HG02970 (cell line): ENCODE data around the gene MYO16.
"Not testable (repeated sequence)": the region's sequence is repeated elsewhere in the genome, so short reads cannot be mapped to it uniquely, and the experiment has no call there.

Experiments
- ATAC-seq: cut with Tn5 transposase; IDR thresholded peaks from one replicate; pipeline ENCODE4 v1.9.1; 2021; ENCODE audit warnings: mild to moderate bottlenecking, moderate library complexity, moderate number of reproducible peaks; ENCODE audit not compliant: unreplicated experiment, low FRiP score

Gene MYO16

GRCh38 chr13:109207622-109208021, 578.2 kb downstream of the MYO16 start:
- no peak for ATAC-seq

DNA sequence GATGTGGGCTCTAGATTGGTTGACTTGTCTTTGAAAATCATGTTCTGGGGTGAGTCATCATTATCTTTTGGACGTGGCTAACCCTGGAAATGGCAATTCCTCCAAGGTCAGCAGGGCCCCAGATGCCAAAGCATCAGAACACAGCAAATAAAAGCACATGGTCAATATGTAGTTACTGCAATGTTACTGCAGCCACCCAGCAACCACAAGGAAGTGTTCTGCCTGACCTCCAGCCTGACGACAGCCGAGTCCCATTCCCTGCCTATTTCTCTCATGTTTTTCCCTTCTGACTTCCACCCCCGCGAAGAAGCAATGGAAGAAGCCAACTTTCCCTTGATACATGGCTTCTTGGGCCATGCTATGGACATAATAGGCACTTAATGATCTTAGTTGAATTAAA, 579.1 kb downstream of the MYO16 start:
- ATAC-seq = no peak

DNA sequence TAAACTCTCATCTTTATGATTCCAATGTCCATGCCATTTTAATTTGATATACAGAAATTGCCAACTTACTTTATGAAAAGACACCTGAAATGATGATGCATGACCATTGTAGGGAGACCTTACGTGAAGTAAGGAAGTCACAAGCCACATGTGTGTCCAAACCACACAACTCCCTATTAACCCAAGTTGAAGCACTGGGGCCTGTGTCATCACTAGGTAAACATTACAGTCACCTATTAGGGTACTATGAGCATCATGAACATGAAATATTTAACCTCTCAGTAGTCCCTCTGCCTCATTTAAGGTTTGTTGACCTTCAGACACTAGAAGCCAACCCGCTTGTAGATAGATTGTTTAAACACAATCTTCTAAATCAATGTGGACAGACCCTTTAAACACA, 580.1 kb downstream of the MYO16 start:
- no peak for ATAC-seq

DNA sequence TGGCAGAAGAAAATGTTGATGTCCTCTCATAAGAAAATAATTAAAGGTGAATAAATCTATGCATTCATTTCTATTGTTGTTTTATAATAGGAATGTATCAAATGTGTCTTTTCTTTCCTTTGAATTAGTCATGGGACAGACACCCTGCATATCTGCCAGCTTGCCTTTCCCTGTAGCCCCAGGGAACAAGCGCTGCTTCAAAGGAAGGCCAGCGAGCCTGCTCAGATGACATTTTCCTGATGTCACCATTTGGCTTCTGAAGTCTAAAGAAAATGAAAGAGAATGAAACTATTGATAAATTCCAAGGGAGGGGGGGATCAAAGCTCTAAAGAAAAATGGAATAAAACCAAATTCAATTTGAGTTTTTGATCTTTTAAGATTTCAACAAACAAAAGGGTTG, 582.2 kb downstream of the MYO16 start:
- ATAC-seq = no peak

DNA sequence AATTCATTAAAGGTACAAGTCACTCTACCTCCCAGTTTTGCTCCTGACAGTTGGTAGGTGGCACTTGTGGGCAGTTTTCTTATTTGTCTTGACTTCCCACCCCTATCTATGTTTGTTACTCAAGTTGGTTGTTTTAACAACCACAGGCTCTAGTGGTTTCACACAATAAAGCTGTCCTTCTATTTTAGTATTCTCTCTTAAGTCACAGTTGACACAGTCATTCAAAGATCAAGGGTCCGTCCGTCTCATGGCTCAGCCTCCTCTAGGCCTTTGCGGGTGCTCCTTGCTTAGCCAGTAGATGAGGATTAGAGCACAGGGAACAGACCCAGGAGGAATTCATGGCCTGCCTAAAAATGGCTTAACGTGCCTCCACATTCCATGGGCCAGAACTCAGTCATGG, 583.2 kb downstream of the MYO16 start:
- ATAC-seq = no peak

GRCh38 chr13:109213714-109214113, 584.3 kb downstream of the MYO16 start:
- ATAC-seq = no peak

DNA sequence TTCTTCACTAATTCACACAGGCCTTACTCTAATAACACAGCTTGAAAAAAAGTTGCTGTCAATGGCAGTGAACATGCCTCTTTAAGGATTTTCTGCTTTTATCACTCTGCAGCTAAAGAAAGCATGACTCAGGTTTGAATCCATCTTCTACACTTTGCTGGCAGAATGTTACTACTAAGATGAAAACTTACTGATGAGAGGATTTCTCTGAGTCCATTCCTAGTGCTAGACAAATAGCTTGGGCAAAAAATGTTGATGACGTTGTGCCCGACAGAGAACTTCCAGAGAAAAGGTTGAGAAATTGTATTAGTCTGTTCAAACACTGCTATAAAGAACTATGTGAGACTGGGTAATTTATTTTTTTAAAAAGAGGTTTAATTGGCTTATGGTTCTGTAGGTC, 585.0 kb downstream of the MYO16 start:
- ATAC-seq = no peak

DNA sequence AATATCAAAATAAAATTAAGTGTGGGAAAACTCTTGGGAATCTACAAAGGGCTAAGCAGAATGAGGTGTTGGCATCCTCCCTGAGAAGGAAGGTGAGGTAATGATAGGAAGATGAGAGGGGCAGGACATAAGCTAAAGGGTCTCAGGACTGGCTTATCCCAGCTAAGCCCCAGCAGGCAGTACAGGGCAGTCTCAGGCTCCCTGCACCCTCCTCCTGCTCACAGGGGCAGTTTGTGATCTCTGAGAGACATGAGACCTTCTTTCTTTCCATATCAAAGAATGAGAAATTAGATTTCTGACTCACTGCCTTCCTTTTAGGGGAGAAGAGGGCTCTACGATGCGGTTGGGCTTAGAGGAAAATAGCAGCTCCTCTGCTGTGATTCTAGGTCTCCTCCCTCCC, 586.0 kb downstream of the MYO16 start:
- ATAC-seq = no peak

DNA sequence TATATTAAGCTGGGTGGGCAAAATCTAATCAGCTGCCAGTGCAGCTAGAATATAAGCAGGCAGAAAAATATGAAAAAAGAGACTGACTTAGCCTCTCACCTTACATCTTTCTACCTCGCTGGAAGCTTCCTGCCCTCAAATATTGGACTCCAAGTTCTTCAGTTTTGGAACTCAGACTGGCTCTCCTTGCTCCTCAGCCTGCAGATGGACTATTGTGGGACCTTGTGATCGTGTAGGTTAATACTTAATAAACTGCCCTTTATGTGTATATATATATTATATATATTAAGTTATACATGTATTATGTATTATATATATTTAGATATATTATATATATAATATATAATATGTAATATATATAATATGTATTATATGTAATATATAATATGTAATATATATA, 588.1 kb downstream of the MYO16 start:
- ATAC-seq = not testable (repeated sequence)

DNA sequence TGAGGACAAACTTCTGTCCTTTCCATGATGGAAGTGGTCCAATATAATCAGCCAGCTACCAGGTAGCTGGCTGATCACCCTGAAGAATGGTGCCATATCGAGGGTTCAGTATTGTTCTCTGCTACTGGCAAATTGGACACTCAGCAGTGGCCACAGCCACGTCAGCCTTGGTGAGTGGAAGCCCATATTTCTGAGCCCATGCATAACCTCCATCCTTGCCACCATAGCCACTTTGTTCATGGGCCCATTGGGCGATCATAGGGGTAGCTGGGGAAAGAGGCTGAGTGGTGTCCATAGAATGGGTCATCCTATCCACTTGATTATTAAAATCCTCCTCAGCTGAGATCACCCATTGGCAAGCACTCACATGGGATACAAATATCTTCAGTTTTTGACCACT, 591.2 kb downstream of the MYO16 start:
- no peak for ATAC-seq

- ATAC-seq = no peak
These were observed 594.6 kb downstream of the MYO16 start for GRCh38 chr13:109224033-109224432.

GRCh38 chr13:109226631-109227030, 597.2 kb downstream of the MYO16 start:
- ATAC-seq = no peak

DNA sequence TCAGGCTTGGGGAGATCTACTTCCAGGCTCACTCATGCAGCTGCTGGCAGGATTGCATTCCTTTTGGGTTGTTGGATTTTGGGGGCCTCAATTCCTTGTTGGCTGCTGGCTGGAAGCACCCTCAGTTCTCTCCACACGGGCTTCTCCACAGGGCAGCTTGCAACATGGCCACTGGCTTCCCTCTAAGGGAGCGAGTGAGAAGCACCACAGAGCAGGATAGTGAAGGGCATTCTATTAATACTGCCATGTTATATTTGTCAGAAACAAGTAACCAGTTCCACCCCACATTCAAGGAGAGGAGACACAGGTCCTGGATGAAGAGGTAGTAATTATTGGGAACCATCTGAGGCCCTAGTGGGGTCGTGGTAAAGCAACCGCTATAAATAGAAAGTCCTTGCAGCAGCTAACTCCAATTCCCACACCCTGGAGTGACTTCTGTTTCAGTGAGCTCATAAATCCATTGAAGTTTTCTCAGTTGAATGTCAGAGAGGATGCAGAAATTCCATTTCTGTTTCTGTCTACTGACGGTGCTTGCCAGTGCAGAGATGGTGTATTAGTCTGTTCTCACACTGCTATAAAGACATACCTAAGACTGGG, 598.0 kb downstream of the MYO16 start:
- ATAC-seq = no peak

DNA sequence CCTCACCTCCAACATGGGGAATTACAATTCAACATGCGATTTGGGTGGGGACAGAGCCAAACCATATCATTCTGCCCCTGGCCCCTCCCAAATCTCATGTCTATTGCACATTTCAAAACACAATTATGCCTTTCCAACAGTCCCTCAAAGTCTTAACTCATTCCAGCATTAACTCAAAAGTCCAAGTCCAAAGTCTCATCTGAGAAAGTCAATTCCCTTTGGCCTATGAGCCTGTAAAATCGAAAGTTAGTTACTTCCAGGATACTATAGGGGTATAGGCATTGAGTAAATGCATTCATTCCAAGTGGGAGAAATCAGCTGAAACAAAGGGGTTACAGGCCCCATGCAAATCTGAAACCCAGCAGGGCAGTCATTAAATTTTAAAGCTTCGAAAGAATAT, 598.8 kb downstream of the MYO16 start:
- ATAC-seq = no peak

DNA sequence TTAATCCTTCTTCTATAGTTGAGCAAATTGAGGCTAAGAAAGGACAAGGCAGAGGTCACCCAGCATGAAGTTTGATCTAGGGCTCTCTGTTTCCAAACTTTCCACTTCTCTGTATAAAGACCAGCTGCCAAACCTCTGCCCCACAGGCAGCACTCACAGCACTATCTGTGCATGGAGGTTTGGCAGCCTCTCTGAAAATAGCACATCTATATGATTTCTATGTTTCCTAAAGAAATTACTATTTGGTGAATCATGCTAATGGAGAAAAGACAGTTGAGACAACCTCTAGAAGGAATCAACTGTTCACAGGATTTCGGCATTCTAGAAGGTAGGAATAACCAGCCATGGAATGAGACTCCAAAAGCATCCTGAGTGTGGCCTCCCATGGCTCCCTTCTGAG, 602.5 kb downstream of the MYO16 start:
- no peak for ATAC-seq

- no peak for ATAC-seq
These were observed 603.9 kb downstream of the MYO16 start for GRCh38 chr13:109233293-109233692.

- ATAC-seq = no peak
These were observed 606.5 kb downstream of the MYO16 start for GRCh38 chr13:109235901-109236300.

- ATAC-seq = no peak
These were observed 611.7 kb downstream of the MYO16 start for GRCh38 chr13:109241160-109241559.

- ATAC-seq = no peak
These were observed 614.0 kb downstream of the MYO16 start for GRCh38 chr13:109243311-109243951.

GRCh38 chr13:109244566-109244965, 615.2 kb downstream of the MYO16 start:
- no peak for ATAC-seq

DNA sequence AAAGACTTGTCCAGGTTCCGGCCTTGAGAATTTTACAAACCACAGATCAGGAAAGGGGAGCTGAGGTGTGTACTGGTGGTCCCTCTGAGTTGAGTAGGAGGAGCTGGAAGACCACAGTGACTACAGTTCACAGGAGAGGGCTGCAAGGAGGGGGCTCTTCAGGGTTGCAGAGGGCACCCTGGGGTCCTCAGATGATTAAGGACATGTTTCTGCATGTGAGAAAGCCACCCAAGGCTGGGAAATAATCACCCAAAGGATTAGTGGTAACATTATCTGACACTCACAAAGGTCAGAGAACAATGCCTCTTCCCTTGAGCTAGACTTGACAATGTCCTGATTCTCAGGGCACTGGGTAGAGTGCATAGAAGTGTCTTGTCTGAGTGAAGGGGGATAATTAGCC, 616.6 kb downstream of the MYO16 start:
- ATAC-seq = no peak

DNA sequence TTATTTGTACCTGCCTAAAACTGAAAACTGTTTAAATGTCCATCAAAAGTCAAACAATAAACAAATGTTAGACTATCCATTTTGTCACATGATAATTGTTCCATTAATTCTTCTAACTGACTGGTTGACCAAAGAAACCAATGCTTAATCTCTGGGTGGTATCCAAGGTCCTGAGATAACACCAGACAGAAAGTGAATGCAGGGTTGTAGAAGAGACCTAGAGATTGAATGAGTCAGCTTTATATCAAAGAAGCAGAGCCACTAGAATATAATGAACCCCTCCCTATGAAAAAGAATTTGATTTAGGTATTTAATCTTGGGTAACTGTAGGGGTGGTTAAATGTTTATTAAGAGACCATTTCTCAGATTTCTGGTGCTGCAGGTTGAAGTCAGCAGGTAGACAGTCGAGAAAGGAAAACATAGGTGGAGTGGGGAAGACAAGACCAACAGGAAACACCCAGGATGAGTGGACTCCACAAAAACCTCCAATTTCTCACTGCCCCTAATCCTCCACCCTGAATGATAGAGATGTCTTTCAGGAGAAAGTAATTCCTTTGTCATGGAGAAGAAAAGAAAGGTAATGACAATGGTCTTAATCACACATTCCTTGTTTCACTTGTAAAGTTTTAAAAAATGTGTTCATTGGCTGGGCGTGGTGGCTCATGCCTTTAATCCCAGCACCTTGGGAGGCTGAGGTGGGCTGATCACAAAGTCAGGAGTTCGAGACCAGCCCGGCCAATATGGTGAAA, 620.5 kb downstream of the MYO16 start:
- ATAC-seq = no peak
